Activated naive CD8-positive, alpha-beta T cell treated with anti-CD3 and anti-CD28 coated beads for 36 hours (primary cell): ENCODE results near the gene RITA1. TPM values are rescaled to one million over a fixed set of nuclear protein-coding genes. Genes with fewer than 3 reads are reported as not detected.
A peak's percentile ranks its signal among the peaks of the same experiment; 100 is the strongest.

Source experiments
- DNase-seq: peaks from one replicate; pipeline ENCODE4 v3.0.0; 2021
- H3K27ac Mint-ChIP-seq: one replicate; pipeline ENCODE4 v1.8.0; 2022; ENCODE audit warnings: mild to moderate bottlenecking, moderate library complexity, mixed read lengths
- H3K27me3 Mint-ChIP-seq: one replicate; pipeline ENCODE4 v1.8.0; 2022; ENCODE audit warnings: mild to moderate bottlenecking, mixed read lengths
- H3K36me3 Mint-ChIP-seq: one replicate; pipeline ENCODE4 v1.8.0; 2021; ENCODE audit warnings: mild to moderate bottlenecking, mixed read lengths
- H3K4me1 Mint-ChIP-seq: one replicate; pipeline ENCODE4 v1.8.0; 2021; ENCODE audit warnings: mixed read lengths
- H3K4me3 Mint-ChIP-seq: one replicate; pipeline ENCODE4 v1.8.0; 2022; ENCODE audit warnings: mild to moderate bottlenecking, moderate library complexity, mixed read lengths
- H3K9me3 Mint-ChIP-seq: one replicate; pipeline ENCODE4 v1.8.0; 2022; ENCODE audit warnings: mixed read lengths
- total RNA-seq, 2 experiments: library from RNA; stranded (reverse); gene quantifications; one replicate each; pipeline ENCODE4 v1.2.3, GENCODE V29; 2021

Gene RITA1
- total RNA-seq, 2 experiments from 2014 or later = 28.9 to 31.1 TPM

GRCh38 chr12:113221997-113222729, 36.6 kb downstream of the RITA1 start:
- Mint-ChIP-seq H3K9me3 (no peaks in the 10 kb centered on the region), H3K36me3 (peaks cover 3% of the 10 kb centered on the region)
- peak; percentile 36 for DNase-seq

GRCh38 chr12:113222730-113223531, 37.4 kb downstream of the RITA1 start:
- peaks cover 4% of the 10 kb centered on the region for H3K36me3 Mint-ChIP-seq
- no peak for DNase-seq
- no peaks in the 10 kb centered on the region for H3K9me3 Mint-ChIP-seq
- H3K4me3 Mint-ChIP-seq = peak overlapping the region; percentile 97
- peaks cover 4% of the 10 kb centered on the region for H3K27me3 Mint-ChIP-seq
- H3K27ac Mint-ChIP-seq = peak overlapping the region; percentile 96
- peaks cover 24% of the 10 kb centered on the region for H3K4me1 Mint-ChIP-seq

More at GRCh38 chr12:113221997-113222729, 36.6 kb downstream of the RITA1 start:
- peaks cover 31% of the 10 kb centered on the region for H3K4me1 Mint-ChIP-seq
- peak overlapping the region; percentile 97 for H3K4me3 Mint-ChIP-seq
- H3K27me3 Mint-ChIP-seq = peaks cover 8% of the 10 kb centered on the region
- peak overlapping the region; percentile 96 for H3K27ac Mint-ChIP-seq

GRCh38 chr12:113224955-113225354, 39.4 kb downstream of the RITA1 start:
- H3K4me3 Mint-ChIP-seq = no peak overlapping the region
- H3K27ac Mint-ChIP-seq = no peak overlapping the region
- no peak for DNase-seq
- H3K9me3 Mint-ChIP-seq = no peaks in the 10 kb centered on the region
- H3K4me1 Mint-ChIP-seq = peaks cover 38% of the 10 kb centered on the region
- H3K27me3 Mint-ChIP-seq = peaks cover 4% of the 10 kb centered on the region
- H3K36me3 Mint-ChIP-seq = peaks cover 14% of the 10 kb centered on the region

GRCh38 chr12:113226696-113227568, 41.4 kb downstream of the RITA1 start:
- Mint-ChIP-seq H3K9me3 (no peaks in the 10 kb centered on the region), H3K36me3 (peaks cover 27% of the 10 kb centered on the region), H3K4me3 (no peak overlapping the region), H3K27me3 (no peaks in the 10 kb centered on the region), H3K4me1 (peaks cover 42% of the 10 kb centered on the region), H3K27ac (peak overlapping the region; percentile 17)
- no peak for DNase-seq

- H3K27ac Mint-ChIP-seq = no peak overlapping the region
- H3K4me1 Mint-ChIP-seq = peaks cover 39% of the 10 kb centered on the region
Measured at GRCh38 chr12:113227686-113228391, 42.3 kb downstream of the RITA1 start.

GRCh38 chr12:113228394-113229028, 43.0 kb downstream of the RITA1 start:
- H3K27me3 Mint-ChIP-seq = no peaks in the 10 kb centered on the region
- H3K4me3 Mint-ChIP-seq = no peak overlapping the region
- peaks cover 40% of the 10 kb centered on the region for H3K36me3 Mint-ChIP-seq
- peaks cover 40% of the 10 kb centered on the region for H3K4me1 Mint-ChIP-seq
- peak overlapping the region; percentile 38 for H3K27ac Mint-ChIP-seq
- DNase-seq = no peak
- H3K9me3 Mint-ChIP-seq = no peaks in the 10 kb centered on the region

More at GRCh38 chr12:113227686-113228391, 42.3 kb downstream of the RITA1 start:
- no peaks in the 10 kb centered on the region for H3K27me3 Mint-ChIP-seq
- no peak for DNase-seq
- peaks cover 34% of the 10 kb centered on the region for H3K36me3 Mint-ChIP-seq
- H3K4me3 Mint-ChIP-seq = no peak overlapping the region
- H3K9me3 Mint-ChIP-seq = no peaks in the 10 kb centered on the region

- Mint-ChIP-seq H3K27me3 (no peaks in the 10 kb centered on the region), H3K36me3 (peaks cover 53% of the 10 kb centered on the region), H3K4me3 (no peak overlapping the region), H3K4me1 (peaks cover 43% of the 10 kb centered on the region), H3K9me3 (no peaks in the 10 kb centered on the region), H3K27ac (peak overlapping the region; percentile 75)
- no peak for DNase-seq
Measured at GRCh38 chr12:113230315-113231234, 45.1 kb downstream of the RITA1 start.

GRCh38 chr12:113231235-113232088, 45.9 kb downstream of the RITA1 start:
- H3K4me1 Mint-ChIP-seq = peaks cover 43% of the 10 kb centered on the region
- no peak overlapping the region for H3K27ac Mint-ChIP-seq

GRCh38 chr12:113232089-113232839, 46.7 kb downstream of the RITA1 start:
- Mint-ChIP-seq H3K4me1 (peaks cover 43% of the 10 kb centered on the region), H3K4me3 (peak overlapping the region; percentile 16), H3K27me3 (no peaks in the 10 kb centered on the region), H3K36me3 (peaks cover 55% of the 10 kb centered on the region), H3K27ac (peak overlapping the region; percentile 90), H3K9me3 (no peaks in the 10 kb centered on the region)
- no peak for DNase-seq

More at GRCh38 chr12:113231235-113232088, 45.9 kb downstream of the RITA1 start:
- Mint-ChIP-seq H3K9me3 (no peaks in the 10 kb centered on the region), H3K27me3 (no peaks in the 10 kb centered on the region), H3K4me3 (no peak overlapping the region), H3K36me3 (peaks cover 57% of the 10 kb centered on the region)
- no peak for DNase-seq

- peaks cover 43% of the 10 kb centered on the region for H3K4me1 Mint-ChIP-seq
- H3K27ac Mint-ChIP-seq = peak overlapping the region; percentile 90
- DNase-seq = peak; percentile 78
- no peaks in the 10 kb centered on the region for H3K27me3 Mint-ChIP-seq
- no peaks in the 10 kb centered on the region for H3K9me3 Mint-ChIP-seq
- peaks cover 53% of the 10 kb centered on the region for H3K36me3 Mint-ChIP-seq
- peak overlapping the region; percentile 75 for H3K4me3 Mint-ChIP-seq
Measured at GRCh38 chr12:113232840-113233585, 47.5 kb downstream of the RITA1 start.

- DNase-seq = no peak
- Mint-ChIP-seq H3K9me3 (no peaks in the 10 kb centered on the region), H3K27ac (no peak overlapping the region), H3K4me3 (no peak overlapping the region), H3K27me3 (no peaks in the 10 kb centered on the region), H3K36me3 (peaks cover 46% of the 10 kb centered on the region), H3K4me1 (peaks cover 38% of the 10 kb centered on the region)
Measured at GRCh38 chr12:113233967-113234366, 48.4 kb downstream of the RITA1 start.
